Measurements from ENCODE around the gene ABCA7.
"Not testable (repeated sequence)": the region's sequence is repeated elsewhere in the genome, so short reads cannot be mapped to it uniquely, and the experiment has no call there.

The ABCA7 gene

DNA sequence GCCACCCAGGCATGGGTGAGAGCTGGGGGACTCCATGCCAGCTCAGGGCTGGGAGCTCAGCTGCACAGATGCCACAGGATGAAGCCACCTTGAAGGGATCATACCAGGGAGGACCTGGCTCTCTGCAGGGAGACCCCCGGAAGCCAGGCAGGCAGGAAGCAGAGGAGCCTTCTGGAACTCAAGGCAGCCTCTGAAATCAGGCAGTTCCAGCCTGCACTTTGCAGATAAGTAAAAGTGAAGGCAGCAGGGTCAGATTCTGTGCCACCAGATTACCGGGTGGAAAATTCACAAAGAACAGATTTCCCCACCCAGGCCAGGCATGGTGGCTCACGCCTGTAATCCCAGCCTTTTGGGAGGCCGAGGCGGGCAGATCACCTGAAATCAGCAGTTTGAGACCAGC lies 21.5 kb upstream of the ABCA7 start:
- DNase-seq: no peak

DNA sequence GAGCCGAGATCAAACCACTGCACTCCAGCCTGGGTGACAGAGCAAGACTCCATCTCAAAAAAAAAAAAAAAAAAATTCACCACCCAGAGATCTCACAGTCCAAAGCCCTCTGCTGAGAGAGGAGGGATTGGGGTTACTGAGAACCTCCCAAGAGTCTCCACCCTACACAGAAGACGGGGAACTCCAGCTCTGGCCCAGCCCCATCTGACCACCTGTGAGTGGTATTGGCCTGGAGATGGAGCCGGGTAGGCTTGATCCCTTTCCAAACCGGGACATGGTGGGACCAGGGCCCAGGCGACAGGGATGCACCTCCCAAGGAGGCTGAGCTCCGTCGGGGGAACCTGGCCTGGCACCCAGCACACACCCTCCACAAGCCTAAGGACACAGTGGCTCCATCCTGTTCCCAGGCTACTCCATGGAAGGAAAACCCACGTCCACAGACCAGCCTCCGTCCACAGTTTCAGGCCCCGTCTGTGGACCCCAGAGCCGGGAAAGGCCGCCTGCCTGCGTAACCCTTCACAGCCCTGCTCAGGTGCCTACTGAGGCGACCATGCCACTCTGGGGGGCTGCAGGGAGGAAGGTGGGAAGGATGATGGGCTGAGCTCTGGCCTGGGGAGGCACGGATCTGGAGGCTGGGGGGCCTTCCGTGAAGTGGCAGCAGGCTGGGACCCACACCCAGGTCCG lies 20.8 kb upstream of the ABCA7 start:
- no peak for DNase-seq

GRCh38 chr19:1019616-1019961 lies 20.3 kb upstream of the ABCA7 start:
- no peak for DNase-seq

- no peak for DNase-seq
Observed at GRCh38 chr19:1019980-1020867, 19.7 kb upstream of the ABCA7 start.

- peak; percentile 95 for DNase-seq
Observed at GRCh38 chr19:1020868-1021425, 19.0 kb upstream of the ABCA7 start, which contains the start of gene TMEM259. Gene TMEM259, minus strand, starts transcription at chr19:1021123. Its CDS starts 127 bp downstream, at chr19:1020996.

GRCh38 chr19:1023883-1024188 lies 16.1 kb upstream of the ABCA7 start:
- DNase-seq: not testable (repeated sequence)

DNA sequence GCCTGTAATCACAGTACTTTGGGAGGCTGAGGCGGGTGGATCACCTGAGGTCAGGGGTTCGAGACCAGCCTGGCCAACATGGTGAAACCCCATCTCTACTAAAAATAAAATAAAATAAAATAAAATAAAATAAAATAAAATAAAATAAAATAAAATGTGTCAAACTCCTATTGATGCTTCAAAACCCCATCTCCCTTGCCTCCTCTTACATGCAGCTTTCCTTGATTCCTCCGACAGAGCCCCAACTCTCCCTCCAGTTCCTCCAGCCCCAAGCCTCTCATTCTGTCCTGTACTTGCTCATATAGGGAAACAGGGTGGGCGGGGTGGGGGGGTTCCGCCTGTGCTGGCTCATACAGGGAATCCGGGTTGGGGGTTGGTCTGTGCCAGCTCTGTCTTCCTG lies 14.8 kb upstream of the ABCA7 start:
- DNase-seq: not testable (repeated sequence)

- no peak for DNase-seq
Observed at GRCh38 chr19:1025960-1026782, 13.7 kb upstream of the ABCA7 start, which contains the start of gene CNN2. Gene CNN2, plus strand, starts transcription at chr19:1026608. Its CDS starts 54 bp downstream, at chr19:1026662.

DNA sequence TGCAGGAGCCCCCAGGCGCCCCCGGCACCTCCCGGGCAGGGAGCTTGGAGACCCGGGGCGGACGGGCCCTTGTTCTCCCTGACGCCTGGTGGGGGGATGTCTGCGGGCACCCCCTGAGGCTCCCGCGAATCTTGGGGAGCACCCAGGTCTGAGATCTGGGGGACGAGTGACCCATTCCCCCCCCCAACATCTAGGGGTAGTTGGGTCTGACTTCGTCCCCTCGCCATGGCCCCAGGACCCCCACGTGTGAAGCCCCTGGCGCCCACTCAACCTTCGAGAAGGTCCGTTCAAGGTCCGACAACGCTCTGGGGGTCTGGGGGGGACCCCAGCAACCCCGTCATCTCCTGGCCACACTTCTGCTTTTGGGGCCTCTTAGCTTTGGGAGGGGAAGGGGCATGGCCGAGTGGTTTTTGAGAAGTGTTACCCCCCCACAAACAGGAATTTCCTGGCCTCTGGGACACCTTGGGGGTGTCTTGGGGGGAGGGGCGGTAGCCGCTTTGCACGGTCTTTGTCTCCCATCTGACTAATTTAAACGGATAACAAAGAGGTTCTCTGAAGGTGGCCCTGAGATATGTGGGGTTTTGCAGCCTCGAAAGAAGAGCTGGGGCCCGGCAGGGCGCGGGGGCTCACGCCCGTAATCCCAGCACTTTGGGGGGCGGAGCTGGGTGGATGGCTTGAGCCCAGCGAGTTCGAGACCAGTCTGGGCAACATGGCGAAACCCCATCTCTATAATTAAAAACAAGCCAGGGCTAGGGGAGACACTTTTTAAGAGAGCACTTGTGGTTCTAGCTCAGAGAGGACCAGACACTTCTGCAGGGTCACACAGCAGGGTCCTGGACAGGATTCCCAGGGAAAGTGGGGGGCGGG lies 12.9 kb upstream of the ABCA7 start:
- DNase-seq: no peak

DNA sequence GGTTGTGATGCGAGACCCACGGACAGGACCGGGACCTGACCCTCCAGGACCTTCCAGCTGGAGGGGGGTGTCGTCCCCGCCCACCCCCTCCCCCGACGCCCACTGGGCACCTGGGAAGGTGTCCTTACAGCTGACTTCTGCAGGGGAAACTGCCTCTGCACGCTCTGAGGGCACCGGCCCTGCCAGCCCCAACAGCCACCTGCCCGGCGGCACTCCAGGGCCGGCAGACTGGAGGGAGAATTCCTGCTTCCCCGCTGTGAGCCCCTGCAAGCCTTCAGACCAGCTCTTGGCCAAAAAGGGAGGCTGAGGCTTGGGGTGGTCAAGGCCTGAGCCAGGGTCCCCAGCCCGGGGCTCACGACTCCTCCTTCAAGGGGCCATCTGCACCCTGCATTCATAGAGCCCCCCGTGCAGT lies 12.3 kb upstream of the ABCA7 start:
- no peak for DNase-seq

DNA sequence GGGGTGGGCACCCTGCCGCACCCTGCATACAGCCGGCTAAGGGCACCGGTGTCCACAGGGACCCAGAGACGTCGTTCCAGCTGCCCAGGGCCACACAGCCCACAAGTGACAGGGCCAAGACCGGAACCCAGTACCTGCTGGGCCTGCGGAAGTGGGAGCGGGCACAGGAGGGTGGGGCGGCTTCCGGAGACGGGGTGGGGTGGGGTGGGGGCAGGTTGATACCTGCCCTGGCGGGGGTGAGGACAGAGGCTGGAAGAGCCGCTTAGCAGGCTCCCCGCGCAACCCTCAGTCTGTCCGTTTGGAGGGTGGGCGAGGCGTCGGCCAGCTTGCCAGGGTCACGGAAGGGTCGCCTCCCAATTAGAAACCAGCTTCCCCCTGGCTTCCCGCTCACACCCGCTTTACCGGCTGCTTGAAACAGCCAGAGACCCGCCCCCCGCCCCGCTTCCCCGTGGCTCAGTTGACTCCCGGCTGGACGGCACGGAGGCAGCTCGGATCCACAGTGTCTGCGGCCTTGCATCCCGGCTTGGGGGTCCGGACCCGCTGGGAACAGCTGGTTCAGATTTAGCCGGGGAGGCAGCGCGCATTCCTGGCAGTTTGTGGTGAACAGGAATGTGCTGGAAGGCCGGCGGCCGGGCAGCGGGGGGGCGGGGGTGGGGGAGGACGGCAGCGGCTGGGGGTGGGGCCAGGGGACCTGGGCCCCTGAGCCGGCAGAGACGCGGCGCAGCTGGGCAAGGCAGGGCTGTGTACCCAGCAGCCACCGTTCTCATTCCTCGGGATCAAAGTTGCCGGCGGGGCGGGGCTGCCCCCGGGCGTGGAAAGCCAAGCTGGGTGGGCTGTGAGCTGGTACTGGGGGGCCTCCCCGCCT lies 11.6 kb upstream of the ABCA7 start:
- DNase-seq: no peak

- no peak for DNase-seq
Observed at GRCh38 chr19:1032264-1032867, 7.5 kb upstream of the ABCA7 start.

DNA sequence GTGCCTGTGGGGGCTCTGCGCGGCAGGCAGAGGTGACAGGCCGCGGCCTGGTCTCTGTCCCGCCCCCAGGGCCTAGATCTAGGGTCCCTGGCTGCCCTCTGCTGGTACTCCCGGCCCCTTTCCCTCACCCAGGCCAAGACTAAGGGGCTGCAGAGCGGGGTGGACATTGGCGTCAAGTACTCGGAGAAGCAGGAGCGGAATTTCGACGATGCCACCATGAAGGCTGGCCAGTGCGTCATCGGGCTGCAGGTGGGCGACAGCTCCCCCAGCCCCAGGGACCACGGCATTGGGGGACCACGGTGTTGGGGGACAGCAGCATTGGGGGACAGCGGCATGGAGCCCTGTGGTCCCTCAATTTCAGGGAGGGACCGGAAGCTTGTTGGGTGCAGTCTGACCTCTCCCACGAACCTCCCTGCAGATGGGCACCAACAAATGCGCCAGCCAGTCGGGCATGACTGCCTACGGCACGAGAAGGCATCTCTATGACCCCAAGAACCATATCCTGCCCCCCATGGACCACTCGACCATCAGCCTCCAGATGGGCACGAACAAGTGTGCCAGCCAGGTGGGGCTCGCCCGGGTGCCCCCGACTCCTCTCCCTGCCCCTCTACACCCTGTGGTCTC lies 3.8 kb upstream of the ABCA7 start:
- DNase-seq: no peak

- no peak for DNase-seq
Observed at GRCh38 chr19:1037621-1038064, 2.3 kb upstream of the ABCA7 start.

GRCh38 chr19:1038978-1039645 lies 795 bp upstream of the ABCA7 start:
- no peak for DNase-seq

DNA sequence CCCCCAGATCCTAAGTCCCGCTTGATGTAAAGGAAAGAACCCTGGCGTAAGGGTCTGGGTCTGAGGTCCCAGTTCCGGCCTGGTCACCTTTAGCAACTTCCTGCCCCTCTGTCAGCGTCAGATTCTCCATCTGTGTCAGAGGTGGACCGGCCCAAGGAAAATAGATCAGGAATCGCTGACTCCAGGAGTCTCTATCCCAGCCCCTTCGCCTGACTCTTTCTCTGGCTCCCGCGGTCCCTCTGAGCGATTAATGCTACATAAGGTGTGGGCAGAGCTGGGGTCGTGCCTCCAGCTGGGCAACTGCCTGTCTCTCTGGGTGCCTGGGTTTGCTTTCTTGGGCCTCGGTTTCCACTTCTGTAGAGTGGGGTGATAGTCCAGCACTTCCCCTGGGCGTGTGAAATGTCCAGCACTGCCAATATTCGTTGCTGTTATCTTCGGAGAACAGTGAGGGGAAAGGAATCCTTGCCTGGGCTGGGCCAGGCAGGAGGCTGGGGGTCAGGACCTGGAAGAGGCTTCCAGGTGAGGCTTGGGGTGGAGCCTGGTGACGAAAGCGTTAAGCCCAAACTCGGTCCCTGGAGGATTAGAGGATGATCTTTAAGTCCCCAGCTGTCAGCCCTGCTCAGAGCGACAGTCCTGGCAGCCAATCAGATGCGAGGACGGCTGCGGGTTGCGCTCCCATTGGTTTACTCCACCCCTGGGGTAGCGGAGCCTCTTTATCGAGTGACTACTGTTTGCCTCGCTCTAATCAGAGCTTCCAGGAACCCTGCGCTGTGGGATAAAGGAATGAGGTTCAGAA lies 767 bp downstream of the ABCA7 start:
- DNase-seq: peak; percentile 78

- DNase-seq: no peak
Observed at GRCh38 chr19:1041272-1041834, 1.4 kb downstream of the ABCA7 start.

All from DMS79 treated with DMSO at 0.1 percent for 48 hours (cell line).